GM12874 (cell line): ENCODE measurements around the gene PFKFB3.

Experiments used
- CTCF ChIP-seq: IDR thresholded peaks from 2 replicates; pipeline ENCODE4 v1.5.1; 2011; ENCODE audit warnings: low read depth, mild to moderate bottlenecking, control low read depth, low read length, moderate library complexity; ENCODE audit not compliant: insufficient read depth

Gene PFKFB3

GRCh38 chr10:6194311-6194710 lies 8.4 kb upstream of the PFKFB3 start:
- no peak for TF ChIP-seq CTCF

- TF ChIP-seq CTCF: no peak
Measured at GRCh38 chr10:6195376-6195775, 7.4 kb upstream of the PFKFB3 start.

- no peak for TF ChIP-seq CTCF
Measured at GRCh38 chr10:6195846-6196245, 6.9 kb upstream of the PFKFB3 start.

- no peak for TF ChIP-seq CTCF
Measured at GRCh38 chr10:6197321-6197720, 5.4 kb upstream of the PFKFB3 start.

- no peak for TF ChIP-seq CTCF
Measured at GRCh38 chr10:6198171-6198570, 4.6 kb upstream of the PFKFB3 start.

- TF ChIP-seq CTCF: no peak
Measured at GRCh38 chr10:6199131-6199733, 3.5 kb upstream of the PFKFB3 start.

GRCh38 chr10:6200440-6200733 lies 2.3 kb upstream of the PFKFB3 start:
- no peak for TF ChIP-seq CTCF
